Adrenal gland (tissue), 5 donors: ENCODE results near the gene SMARCD3.

Source experiments
- POLR2A ChIP-seq, 2 donors: fragments of 450-650 bp; IDR thresholded peaks; one replicate each; pipeline ENCODE4 v1.6.1; 2017; ENCODE audit warnings: antibody characterized with exemption in 2 of 2, mild to moderate bottlenecking in 2 of 2, moderate library complexity in 1 of 2
- TF ChIP-seq, protein P1 (sequence below), 6 experiments: fragments of 450-650 bp in 4 of 6; fragments of 200-600 bp in 2 of 6; sonication (generic) in 1 of 6; IDR thresholded peaks; 1 replicate in 5 of 6; 2 replicates in 1 of 6; pipeline versions ENCODE4 v1.5.1 to v1.8.0; 2016 to 2021; ENCODE audit warnings: antibody characterized with exemption in 6 of 6, mild to moderate bottlenecking in 2 of 6, moderate library complexity in 1 of 6
- donor health status: DM: no; HTN: no; CAD: no.

DNA sequence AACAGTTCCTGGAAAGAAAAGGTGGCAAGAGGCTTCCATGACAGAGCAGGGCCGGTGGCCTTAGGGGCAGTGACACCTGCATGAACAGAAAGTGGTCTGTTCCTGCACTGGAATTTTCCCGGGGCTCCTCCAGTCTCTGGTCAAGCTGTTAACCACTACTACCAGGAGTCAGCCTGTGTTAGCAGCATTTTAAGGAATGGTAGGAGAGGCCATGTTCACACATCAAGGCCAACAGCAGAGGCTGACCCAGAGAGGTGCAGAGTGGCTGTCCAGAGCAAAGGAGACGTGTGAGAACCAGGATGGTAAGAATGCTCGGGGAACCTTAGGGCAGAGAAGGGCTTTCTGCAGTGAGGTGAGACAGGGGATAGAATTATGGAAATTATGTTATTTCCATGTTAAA is 46.7 kb downstream of the SMARCD3 start:
- TF ChIP-seq, protein P1, sequence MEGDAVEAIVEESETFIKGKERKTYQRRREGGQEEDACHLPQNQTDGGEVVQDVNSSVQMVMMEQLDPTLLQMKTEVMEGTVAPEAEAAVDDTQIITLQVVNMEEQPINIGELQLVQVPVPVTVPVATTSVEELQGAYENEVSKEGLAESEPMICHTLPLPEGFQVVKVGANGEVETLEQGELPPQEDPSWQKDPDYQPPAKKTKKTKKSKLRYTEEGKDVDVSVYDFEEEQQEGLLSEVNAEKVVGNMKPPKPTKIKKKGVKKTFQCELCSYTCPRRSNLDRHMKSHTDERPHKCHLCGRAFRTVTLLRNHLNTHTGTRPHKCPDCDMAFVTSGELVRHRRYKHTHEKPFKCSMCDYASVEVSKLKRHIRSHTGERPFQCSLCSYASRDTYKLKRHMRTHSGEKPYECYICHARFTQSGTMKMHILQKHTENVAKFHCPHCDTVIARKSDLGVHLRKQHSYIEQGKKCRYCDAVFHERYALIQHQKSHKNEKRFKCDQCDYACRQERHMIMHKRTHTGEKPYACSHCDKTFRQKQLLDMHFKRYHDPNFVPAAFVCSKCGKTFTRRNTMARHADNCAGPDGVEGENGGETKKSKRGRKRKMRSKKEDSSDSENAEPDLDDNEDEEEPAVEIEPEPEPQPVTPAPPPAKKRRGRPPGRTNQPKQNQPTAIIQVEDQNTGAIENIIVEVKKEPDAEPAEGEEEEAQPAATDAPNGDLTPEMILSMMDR (IDR thresholded peaks at IDR 0.05): no peak
- TF ChIP-seq POLR2A (IDR thresholded peaks at IDR 0.05): no peak
